Fibroblast of upper back skin (primary cell): ENCODE measurements around the gene UTP25.
"Not testable (repeated sequence)": the region's sequence is repeated elsewhere in the genome, so short reads cannot be mapped to it uniquely, and the experiment has no call there.

ENCODE experiments used
- DNase-seq: peaks from one replicate; pipeline ENCODE4 v3.0.0-alpha.2; 2013

Gene UTP25

DNA sequence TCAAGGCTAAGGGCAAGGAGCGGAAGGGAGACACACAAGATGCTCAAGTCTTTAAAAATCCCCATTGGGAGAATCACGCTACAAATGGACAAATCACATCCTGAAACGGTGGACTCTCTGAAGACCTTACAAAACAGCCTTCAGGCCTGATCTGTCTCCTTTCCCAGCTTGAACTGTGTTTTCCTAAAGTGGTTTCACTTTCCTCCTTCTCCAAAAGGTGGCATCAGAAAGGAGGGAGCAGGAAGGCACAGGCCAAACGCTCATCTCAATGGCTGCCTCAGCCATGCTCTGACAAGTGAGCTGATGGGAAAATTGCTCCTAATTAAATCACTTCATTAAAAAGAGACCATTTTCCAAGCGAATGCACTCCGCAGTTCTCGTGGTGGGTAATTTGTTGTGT, 47.7 kb downstream of the UTP25 start:
- DNase-seq = peak; percentile 63

GRCh38 chr1:209876078-209876800, 48.5 kb downstream of the UTP25 start:
- peak; percentile 46 for DNase-seq

- no peak for DNase-seq
These were observed 49.5 kb downstream of the UTP25 start for GRCh38 chr1:209877087-209877764.

- DNase-seq = no peak
These were observed 51.2 kb downstream of the UTP25 start for GRCh38 chr1:209878964-209879363.

DNA sequence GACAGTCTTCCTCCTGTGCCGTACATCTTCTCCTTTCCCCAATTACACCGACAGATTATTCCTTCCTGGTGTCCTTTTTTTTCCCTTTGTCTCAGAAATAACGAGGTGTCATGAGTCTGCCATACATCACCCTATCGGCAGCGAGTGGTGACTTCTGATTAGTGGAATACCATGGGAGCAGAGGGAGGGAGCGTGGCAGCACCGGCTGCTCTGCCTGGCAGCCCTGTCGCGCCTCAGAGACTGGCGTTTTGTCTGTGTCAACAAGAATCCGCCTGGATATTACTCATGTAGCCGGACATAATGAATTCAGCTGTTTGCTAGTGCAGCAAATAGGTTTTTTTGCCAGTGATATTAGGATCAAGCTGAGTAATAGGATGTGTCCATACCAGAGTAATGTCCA, 51.8 kb downstream of the UTP25 start:
- no peak for DNase-seq

- no peak for DNase-seq
These were observed 52.3 kb downstream of the UTP25 start for GRCh38 chr1:209880031-209880430.

DNA sequence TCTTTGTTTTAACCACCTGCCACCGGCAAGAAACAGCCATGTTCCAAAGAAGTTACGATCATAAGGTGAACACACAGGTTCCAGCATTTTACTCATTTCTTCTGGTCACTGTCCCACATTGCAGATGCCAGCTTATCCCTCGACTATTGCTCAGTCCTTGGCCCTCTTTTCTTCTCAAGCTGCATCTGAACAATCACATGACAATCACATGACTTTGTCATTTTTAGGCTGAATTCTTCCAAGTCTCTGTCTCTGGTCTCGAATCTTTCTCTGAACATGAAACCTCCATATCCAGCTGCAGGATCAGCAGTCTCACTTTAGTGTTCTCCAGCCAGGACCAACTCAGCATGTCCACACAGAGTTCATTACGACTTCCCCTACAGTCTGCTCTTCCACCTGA, 53.8 kb downstream of the UTP25 start:
- no peak for DNase-seq

- no peak for DNase-seq
These were observed 54.5 kb downstream of the UTP25 start for GRCh38 chr1:209882286-209882685.

DNA sequence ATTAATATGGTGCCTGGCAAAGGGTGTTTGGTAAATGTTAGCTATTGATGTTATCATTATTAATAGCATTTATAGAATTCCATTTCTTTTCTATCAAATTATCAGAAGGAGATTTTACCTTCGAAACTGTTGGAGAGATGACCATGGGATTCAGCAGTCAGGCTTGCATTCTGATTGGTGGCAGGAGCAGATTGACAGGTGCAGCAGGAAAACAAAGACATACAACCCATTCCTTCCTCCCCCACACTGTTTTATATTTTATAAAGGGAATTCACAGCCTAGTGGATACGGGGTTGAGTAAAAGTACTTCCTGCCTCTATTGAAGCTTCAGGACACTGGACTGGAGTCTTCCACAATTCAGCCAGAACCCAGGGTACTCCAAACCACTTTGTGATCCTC, 55.2 kb downstream of the UTP25 start:
- no peak for DNase-seq

- peak; percentile 83 for DNase-seq
These were observed 55.7 kb downstream of the UTP25 start for GRCh38 chr1:209883341-209883971.

DNA sequence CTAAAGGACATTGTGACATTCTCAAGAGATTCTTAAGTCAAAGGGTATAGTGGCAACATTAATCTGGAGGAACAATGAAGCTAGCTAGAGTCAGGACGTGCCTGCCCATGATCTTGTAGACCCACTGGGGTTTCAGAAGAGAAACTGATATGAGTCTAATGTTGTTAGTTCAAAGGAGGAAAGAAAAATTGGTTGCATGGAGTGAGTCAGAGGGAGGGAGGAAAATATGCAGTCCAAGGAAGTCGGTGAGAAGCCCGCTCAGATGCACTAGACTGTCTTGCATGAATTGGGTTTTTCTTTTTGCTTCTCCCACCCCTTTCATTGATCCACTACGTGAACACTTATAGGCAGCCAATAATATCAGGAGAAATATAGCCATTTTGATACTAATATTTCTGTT, 56.5 kb downstream of the UTP25 start:
- DNase-seq = peak; percentile 57

GRCh38 chr1:209884665-209885117, 56.9 kb downstream of the UTP25 start:
- peak; percentile 99 for DNase-seq

- no peak for DNase-seq
These were observed 57.8 kb downstream of the UTP25 start for GRCh38 chr1:209885403-209886218.

DNA sequence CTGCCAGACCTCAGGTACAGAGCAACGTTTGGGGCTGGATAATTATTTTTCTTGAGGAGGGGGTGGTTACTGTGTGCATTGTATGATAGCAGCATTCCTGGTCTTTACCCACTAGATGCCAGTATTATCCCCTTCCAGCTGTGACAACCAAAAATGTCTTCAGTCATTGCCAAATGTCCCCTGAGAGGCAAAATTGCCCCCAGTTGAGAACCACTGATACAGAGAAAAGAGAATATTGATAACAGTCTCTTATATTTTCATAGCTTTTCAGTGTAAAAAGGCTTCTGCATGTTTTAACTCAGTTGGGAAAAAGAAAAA, 58.4 kb downstream of the UTP25 start:
- DNase-seq = no peak

- DNase-seq = not testable (repeated sequence)
These were observed 60.7 kb downstream of the UTP25 start for GRCh38 chr1:209888291-209889076.

DNA sequence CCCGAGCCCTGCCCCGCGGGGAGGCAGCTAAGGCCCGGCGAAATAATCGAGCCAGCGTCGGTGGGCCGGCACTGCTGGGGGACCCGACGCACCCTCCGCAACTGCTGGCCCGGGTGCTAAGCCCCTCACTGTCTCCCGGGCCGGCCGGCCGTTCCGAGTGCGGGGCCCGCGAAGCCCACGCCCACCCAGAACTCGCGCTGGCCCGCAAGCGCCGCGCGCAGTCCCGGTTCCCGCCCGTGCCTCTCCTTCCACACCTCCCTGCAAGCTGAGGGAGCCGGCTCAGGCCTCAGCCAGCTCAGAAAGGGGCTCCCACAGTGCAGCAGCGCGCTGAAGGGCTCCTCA, 61.3 kb downstream of the UTP25 start:
- no peak for DNase-seq

GRCh38 chr1:209890641-209891330, 63.0 kb downstream of the UTP25 start:
- no peak for DNase-seq

DNA sequence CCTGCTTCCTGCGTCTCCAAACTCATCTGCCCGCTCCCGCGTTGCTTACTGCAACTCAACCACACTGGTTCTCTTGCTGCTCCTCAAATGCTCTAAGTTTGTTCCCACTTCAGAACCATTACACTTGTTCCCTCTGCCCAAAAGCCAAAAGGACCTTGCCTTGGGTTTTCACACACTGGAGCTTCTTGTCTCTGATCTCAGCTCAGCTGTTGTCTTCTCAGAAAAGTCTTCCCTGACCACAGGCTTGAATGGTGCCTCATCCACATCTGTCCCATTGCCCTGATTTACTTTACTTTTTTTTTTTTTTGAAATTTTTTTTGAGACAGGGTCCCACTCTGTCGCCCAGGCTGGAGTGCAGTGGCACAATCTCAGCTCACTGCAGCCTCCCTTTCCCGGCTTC, 66.0 kb downstream of the UTP25 start:
- no peak for DNase-seq

GRCh38 chr1:209895709-209896108, 67.9 kb downstream of the UTP25 start:
- peak; percentile 61 for DNase-seq

- DNase-seq = peak; percentile 13
These were observed 68.6 kb downstream of the UTP25 start for GRCh38 chr1:209896346-209896745.

GRCh38 chr1:209898271-209898670, 70.5 kb downstream of the UTP25 start:
- DNase-seq = not testable (repeated sequence)

DNA sequence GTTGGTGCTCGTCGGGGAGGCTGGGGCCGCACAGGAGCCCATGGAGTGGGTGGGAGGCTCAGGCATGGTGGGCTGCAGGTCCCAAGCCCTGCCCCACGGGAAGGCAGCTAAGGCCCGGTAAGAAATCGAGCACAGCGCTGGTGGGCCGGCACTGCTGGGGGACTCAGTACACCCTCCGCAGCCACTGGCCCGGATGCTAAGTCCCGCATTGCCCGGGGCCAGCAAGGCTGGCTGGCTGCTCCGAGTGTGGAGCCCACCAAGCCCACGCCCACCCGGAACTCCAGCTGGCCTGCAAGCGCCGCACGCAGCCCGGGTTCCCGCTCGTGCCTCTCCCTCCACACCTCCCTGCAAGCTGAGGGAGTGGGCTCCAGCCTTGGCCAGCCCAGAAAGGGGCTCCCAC, 71.1 kb downstream of the UTP25 start:
- not testable (repeated sequence) for DNase-seq
